Suprapubic skin (tissue), 3 donors: ENCODE results near the gene ACAD11.

Experiments
- CTCF ChIP-seq, 2 donors: fragments of 200-600 bp in 1 of 2; fragments of 450-650 bp in 1 of 2; sonication (generic) in 1 of 2; IDR thresholded peaks; one replicate each; pipeline ENCODE4 v1.5.1; 2016 to 2019; ENCODE audit warnings: antibody characterized with exemption in 2 of 2, mild to moderate bottlenecking in 1 of 2, moderate library complexity in 1 of 2
- POLR2A ChIP-seq, 2 donors: fragments of 450-650 bp; IDR thresholded peaks; one replicate each; pipeline ENCODE4 v1.6.1; 2017; ENCODE audit warnings: antibody characterized with exemption in 2 of 2, mild to moderate bottlenecking in 2 of 2, moderate library complexity in 2 of 2

- TF ChIP-seq CTCF (IDR thresholded peaks at IDR 0.05) (no peak), POLR2A (IDR thresholded peaks at IDR 0.05) (no peak)
Observed at GRCh38 chr3:132556508-132557159, 103.0 kb downstream of the ACAD11 start.
